MCF 10A (cell line): ENCODE results near the gene SPDYC. TPM values are rescaled to one million over a fixed set of nuclear protein-coding genes. Genes with fewer than 3 reads are reported as not detected.

ENCODE experiments used
- BruUV-seq: library from RNA; stranded (reverse); fragments of 400-500 nt; replicated peaks from 2 replicates; lab custom pipeline; 2021; lab: Mats Ljungman, UMichigan
- CTCF ChIA-PET: fragments of 300-600 bp; sonication (Branson Sonifier 250); formaldehyde crosslinking; extraction: SDS; loops from one replicate; lab custom pipeline; 2021; ENCODE audit warnings: antibody characterized with exemption, inconsistent platforms; lab: Yijun Ruan, JAX
- POLR2A ChIA-PET: fragments of 300-600, 350-650 bp; sonication (Branson Sonifier 250); formaldehyde crosslinking; extraction: SDS; loops from one replicate; lab custom pipeline; 2020; ENCODE audit warnings: antibody characterized with exemption, inconsistent platforms; lab: Yijun Ruan, JAX
- DNase-seq: peaks from one replicate; pipeline ENCODE4 v3.0.0-alpha.2; 2018; ENCODE audit not compliant: unreplicated experiment
- H3K27ac Mint-ChIP-seq: one replicate; pipeline ENCODE4 v1.8.0; 2022; ENCODE audit warnings: mild to moderate bottlenecking, low read depth, mixed read lengths; ENCODE audit not compliant: unreplicated experiment
- H3K27me3 Mint-ChIP-seq: one replicate; pipeline ENCODE4 v1.8.0; 2022; ENCODE audit warnings: mixed read lengths; ENCODE audit not compliant: insufficient read depth, unreplicated experiment
- H3K36me3 Mint-ChIP-seq: one replicate; pipeline ENCODE4 v1.8.0; 2022; ENCODE audit warnings: mild to moderate bottlenecking, moderate library complexity, mixed read lengths; ENCODE audit not compliant: insufficient read depth, unreplicated experiment
- H3K4me1 Mint-ChIP-seq: one replicate; pipeline ENCODE4 v1.8.0; 2022; ENCODE audit warnings: mixed read lengths; ENCODE audit not compliant: insufficient read depth, unreplicated experiment
- H3K4me3 Mint-ChIP-seq: one replicate; pipeline ENCODE4 v1.8.0; 2022; ENCODE audit warnings: mild to moderate bottlenecking, moderate library complexity, mixed read lengths; ENCODE audit not compliant: unreplicated experiment
- H3K9me3 Mint-ChIP-seq: one replicate; pipeline ENCODE4 v1.8.0; 2022; ENCODE audit warnings: mixed read lengths; ENCODE audit not compliant: unreplicated experiment
- CTCF ChIP-seq: fragments of 200-600 bp; IDR thresholded peaks from one replicate; pipeline ENCODE4 v1.8.0; 2022; ENCODE audit warnings: antibody characterized with exemption, mild to moderate bottlenecking; ENCODE audit not compliant: unreplicated experiment
- intact Hi-C: fragments of 100-400 bp; cut with micrococcal nuclease; formaldehyde crosslinking; loops from 2 replicates; pipeline ENCODE4 v1.14.1; 2022
- total RNA-seq: library from RNA; stranded (reverse); gene quantifications from 2 replicates; pipeline ENCODE4 v1.2.3, GENCODE V29; 2022

The SPDYC gene
- total RNA-seq, 1 experiment from 2014 or later: not detected

DNA sequence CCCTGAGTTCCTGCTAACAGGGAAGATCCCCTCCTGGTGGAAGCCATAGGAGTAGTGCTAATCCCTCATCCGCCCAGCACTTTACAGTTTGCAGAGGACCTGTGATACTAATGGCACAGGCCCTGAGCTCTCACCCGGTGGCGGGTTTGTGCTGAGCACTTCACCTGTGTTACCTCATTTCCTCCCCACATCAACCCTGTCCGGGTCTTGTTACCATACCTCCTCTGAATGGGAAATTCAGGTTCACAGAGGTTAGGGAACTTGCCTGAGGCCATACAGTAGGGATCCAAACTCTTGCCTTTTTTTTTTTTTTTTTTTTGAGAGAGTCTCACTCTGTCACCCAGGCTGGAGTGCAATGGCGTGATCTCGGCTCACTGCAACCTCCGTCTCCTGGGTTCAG, 36.9 kb downstream of the SPDYC start:
- intact Hi-C loops: no loop called here
- BruUV-seq: no TSS peak
- TF ChIP-seq CTCF: no peak
- H3K9me3 Mint-ChIP-seq: no peaks in the 10 kb centered on the region
- ChIA-PET CTCF (interaction anchor here (0.7 kb wide), 2 partner anchors 12 to 110 kb away, joined by 3 read pairs; no protein-coding TSS in a partner anchor), POLR2A (interaction anchor here (0.7 to 2.5 kb wide), 3 partner anchors 10 to 96 kb away, joined by 3 to 7 read pairs (median 4); no protein-coding TSS in a partner anchor)
- H3K4me3 Mint-ChIP-seq: no peak overlapping the region
- H3K27ac Mint-ChIP-seq: no peak overlapping the region
- no peaks in the 10 kb centered on the region for H3K4me1 Mint-ChIP-seq
- DNase-seq: no peak
- H3K27me3 Mint-ChIP-seq: no peaks in the 10 kb centered on the region
- peaks cover 67% of the 10 kb centered on the region for H3K36me3 Mint-ChIP-seq

DNA sequence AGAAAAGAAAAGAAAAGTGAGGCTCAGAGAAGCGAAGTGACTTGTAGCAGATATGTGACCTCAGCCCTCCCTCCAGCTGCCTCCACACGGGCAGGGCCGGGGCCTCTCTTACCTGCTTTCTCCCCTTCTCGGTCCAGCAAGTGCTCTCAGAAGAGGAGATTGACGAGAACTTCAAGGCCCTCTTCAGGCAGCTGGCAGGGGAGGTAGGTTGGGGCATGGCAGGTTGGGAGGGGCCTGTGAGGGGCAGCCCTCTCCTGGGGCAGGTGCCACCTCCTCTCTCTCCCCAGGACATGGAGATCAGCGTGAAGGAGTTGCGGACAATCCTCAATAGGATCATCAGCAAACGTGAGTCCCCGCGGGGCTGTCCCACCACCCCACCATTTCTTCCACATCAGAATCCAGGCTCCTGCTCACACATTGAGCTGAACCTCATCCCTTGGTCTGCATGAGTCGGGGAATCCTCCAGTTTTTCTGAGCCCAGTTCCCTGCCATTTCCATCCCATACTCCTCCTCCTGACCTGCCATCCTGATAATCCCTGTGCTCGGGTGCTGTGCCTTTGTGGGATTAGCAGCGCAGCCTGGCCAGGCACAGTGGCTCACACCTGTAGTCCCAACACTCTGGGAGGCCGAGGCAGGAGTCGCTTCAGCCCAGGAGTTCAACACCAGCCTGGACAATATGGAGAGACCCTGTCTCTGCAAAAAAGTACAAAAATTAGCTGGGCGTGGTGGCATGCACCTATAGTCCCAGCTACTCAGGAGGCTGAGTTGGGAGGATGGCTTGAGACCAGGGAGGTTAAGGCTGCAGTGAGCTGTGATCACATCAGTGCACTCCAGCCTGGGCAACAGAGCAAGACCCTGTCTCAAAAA, 38.1 kb downstream of the SPDYC start:
- no peak overlapping the region for H3K27ac Mint-ChIP-seq
- CTCF ChIA-PET: interaction anchor here (0.6 to 0.7 kb wide), 3 partner anchors 44 to 1480 kb away, joined by 3 to 4 read pairs (median 3); no protein-coding TSS in a partner anchor

GRCh38 chr11:65208785-65209710, 39.0 kb downstream of the SPDYC start:
- no TSS peak for BruUV-seq
- no peak for TF ChIP-seq CTCF
- peaks cover 63% of the 10 kb centered on the region for H3K36me3 Mint-ChIP-seq

More for the DNA sequence above, 38.1 kb downstream of the SPDYC start:
- intact Hi-C loops: no loop called here
- no peak overlapping the region for H3K4me3 Mint-ChIP-seq
- H3K4me1 Mint-ChIP-seq: no peaks in the 10 kb centered on the region
- no peaks in the 10 kb centered on the region for H3K9me3 Mint-ChIP-seq
- POLR2A ChIA-PET: interaction anchor here (0.7 to 1.1 kb wide), 3 partner anchors 12 to 86 kb away, joined by 3 to 4 read pairs (median 3); partner anchors contain the start of genes FAU and MRPL49
- no peak for TF ChIP-seq CTCF
- no peak for DNase-seq
- H3K27me3 Mint-ChIP-seq: no peaks in the 10 kb centered on the region
- no TSS peak for BruUV-seq
- peaks cover 63% of the 10 kb centered on the region for H3K36me3 Mint-ChIP-seq

More at GRCh38 chr11:65208785-65209710, 39.0 kb downstream of the SPDYC start:
- ChIA-PET POLR2A (interaction anchor here (0.7 to 1.1 kb wide), 4 partner anchors 11 to 393 kb away, joined by 3 to 4 read pairs (median 3); no protein-coding TSS in a partner anchor), CTCF (interaction anchor here (0.7 to 1.4 kb wide), 2 partner anchors 11 to 43 kb away, joined by 3 read pairs; no protein-coding TSS in a partner anchor)
- H3K27ac Mint-ChIP-seq: no peak overlapping the region
- no peaks in the 10 kb centered on the region for H3K4me1 Mint-ChIP-seq
- DNase-seq: no peak
- no peaks in the 10 kb centered on the region for H3K9me3 Mint-ChIP-seq
- no peaks in the 10 kb centered on the region for H3K27me3 Mint-ChIP-seq
- no peak overlapping the region for H3K4me3 Mint-ChIP-seq
- intact Hi-C loops: no loop called here
